ENCODE results near the gene GLS. TPM values are rescaled to one million over a fixed set of nuclear protein-coding genes. Genes with fewer than 3 reads are reported as not detected.

The GLS gene
- total and polyA plus RNA-seq, 2 donors (not counting 1 experiment from before 2014, with no cell fraction given): 123 to 192 TPM

- peaks cover 2% of the 10 kb centered on the region for H3K36me3 ChIP-seq (ENCODE audit: control insufficient read depth, insufficient read depth, low read length)
- no peak for TF ChIP-seq CTCF (conservative IDR thresholded peaks at IDR 0.05 in 1 of 2, IDR thresholded peaks at IDR 0.05 in 1 of 2; ENCODE audit: low read depth in 1 of 2, low read length in 2 of 2)
- TF ChIP-seq EZH2 (IDR thresholded peaks at IDR 0.05; ENCODE audit: low read length, missing control alignments): no peak
These were observed 82.5 kb downstream of the GLS start for GRCh38 chr2:190963088-190963487.

GRCh38 chr2:190964170-190964795, 83.7 kb downstream of the GLS start:
- Histone ChIP-seq H3K9ac (ENCODE audit: insufficient read depth, low read length) (no peak overlapping the region), H2AFZ (ENCODE audit: low read length) (no peak overlapping the region), H3K4me3 (replicated peaks in 1 of 4; ENCODE audit: control extremely low read depth in 1 of 4, insufficient read depth in 1 of 4, low read depth in 3 of 4, low read length in 4 of 4) (no peak overlapping the region), H3K79me2 (ENCODE audit: control insufficient read depth, insufficient read depth, low read length) (no peaks in the 10 kb centered on the region), H3K36me3 (ENCODE audit: control insufficient read depth, insufficient read depth, low read length) (peaks cover 3% of the 10 kb centered on the region), H3K27me3 (ENCODE audit: control insufficient read depth, insufficient read depth, low read length) (no peaks in the 10 kb centered on the region), H3K27ac (ENCODE audit: insufficient read depth, low read length) (no peak overlapping the region), H3K9me3 (ENCODE audit: control insufficient read depth, insufficient read depth, low read depth, low read length) (no peaks in the 10 kb centered on the region), H4K20me1 (ENCODE audit: control insufficient read depth, extremely low read depth, insufficient read depth, low read length) (no peaks in the 10 kb centered on the region), H3K4me2 (ENCODE audit: extremely low read depth, insufficient read depth, low read length) (no peak overlapping the region), H3K4me1 (ENCODE audit: control insufficient read depth, extremely low read depth, insufficient read depth, low read length) (no peaks in the 10 kb centered on the region)
- no peak for DNase-seq (ENCODE audit: low read depth in 2 of 2)
- no peak for TF ChIP-seq CTCF (conservative IDR thresholded peaks at IDR 0.05 in 1 of 2, IDR thresholded peaks at IDR 0.05 in 1 of 2; ENCODE audit: low read depth in 1 of 2, low read length in 2 of 2)
- TF ChIP-seq EZH2 (IDR thresholded peaks at IDR 0.05; ENCODE audit: low read length, missing control alignments): no peak

More at GRCh38 chr2:190963088-190963487, 82.5 kb downstream of the GLS start:
- Histone ChIP-seq H3K9me3 (ENCODE audit: control insufficient read depth, insufficient read depth, low read depth, low read length) (no peaks in the 10 kb centered on the region), H4K20me1 (ENCODE audit: control insufficient read depth, extremely low read depth, insufficient read depth, low read length) (no peaks in the 10 kb centered on the region), H2AFZ (ENCODE audit: low read length) (no peak overlapping the region), H3K9ac (ENCODE audit: insufficient read depth, low read length) (no peak overlapping the region), H3K4me2 (ENCODE audit: extremely low read depth, insufficient read depth, low read length) (no peak overlapping the region), H3K27me3 (ENCODE audit: control insufficient read depth, insufficient read depth, low read length) (no peaks in the 10 kb centered on the region), H3K27ac (ENCODE audit: insufficient read depth, low read length) (no peak overlapping the region), H3K79me2 (ENCODE audit: control insufficient read depth, insufficient read depth, low read length) (no peaks in the 10 kb centered on the region), H3K4me1 (ENCODE audit: control insufficient read depth, extremely low read depth, insufficient read depth, low read length) (no peaks in the 10 kb centered on the region), H3K4me3 (replicated peaks in 1 of 4; ENCODE audit: control extremely low read depth in 1 of 4, insufficient read depth in 1 of 4, low read depth in 3 of 4, low read length in 4 of 4) (no peak overlapping the region)
- DNase-seq (ENCODE audit: low read depth in 2 of 2): no peak

GRCh38 chr2:190965580-190966222, 85.1 kb downstream of the GLS start:
- no peak for DNase-seq (ENCODE audit: low read depth in 2 of 2)
- Histone ChIP-seq H3K79me2 (ENCODE audit: control insufficient read depth, insufficient read depth, low read length) (no peaks in the 10 kb centered on the region), H3K9me3 (ENCODE audit: control insufficient read depth, insufficient read depth, low read depth, low read length) (no peaks in the 10 kb centered on the region), H3K4me1 (ENCODE audit: control insufficient read depth, extremely low read depth, insufficient read depth, low read length) (no peaks in the 10 kb centered on the region), H3K9ac (ENCODE audit: insufficient read depth, low read length) (no peak overlapping the region), H4K20me1 (ENCODE audit: control insufficient read depth, extremely low read depth, insufficient read depth, low read length) (no peaks in the 10 kb centered on the region), H3K27me3 (ENCODE audit: control insufficient read depth, insufficient read depth, low read length) (no peaks in the 10 kb centered on the region), H3K4me3 (replicated peaks in 1 of 4; ENCODE audit: control extremely low read depth in 1 of 4, insufficient read depth in 1 of 4, low read depth in 3 of 4, low read length in 4 of 4) (no peak overlapping the region), H2AFZ (ENCODE audit: low read length) (no peak overlapping the region), H3K4me2 (ENCODE audit: extremely low read depth, insufficient read depth, low read length) (no peak overlapping the region), H3K27ac (ENCODE audit: insufficient read depth, low read length) (no peak overlapping the region), H3K36me3 (ENCODE audit: control insufficient read depth, insufficient read depth, low read length) (peaks cover 6% of the 10 kb centered on the region)
- no peak for TF ChIP-seq CTCF (conservative IDR thresholded peaks at IDR 0.05 in 1 of 2, IDR thresholded peaks at IDR 0.05 in 1 of 2; ENCODE audit: low read depth in 1 of 2, low read length in 2 of 2)
- TF ChIP-seq EZH2 (IDR thresholded peaks at IDR 0.05; ENCODE audit: low read length, missing control alignments): no peak
